Skeletal muscle cell (primary cell): ENCODE results near the gene SYNGR1.
"Not testable (repeated sequence)": the region's sequence is repeated elsewhere in the genome, so short reads cannot be mapped to it uniquely, and the experiment has no call there.

Experiments
- DNase-seq: peaks from one replicate; pipeline ENCODE4 v3.0.0-alpha.2; 2010; ENCODE audit warnings: low read depth
- H3K4me3 ChIP-seq: 2 replicates; pipeline ENCODE4 v1.5.1; 2011; ENCODE audit warnings: low read depth, mild to moderate bottlenecking, control low read depth, low read length, moderate library complexity

The SYNGR1 gene

DNA sequence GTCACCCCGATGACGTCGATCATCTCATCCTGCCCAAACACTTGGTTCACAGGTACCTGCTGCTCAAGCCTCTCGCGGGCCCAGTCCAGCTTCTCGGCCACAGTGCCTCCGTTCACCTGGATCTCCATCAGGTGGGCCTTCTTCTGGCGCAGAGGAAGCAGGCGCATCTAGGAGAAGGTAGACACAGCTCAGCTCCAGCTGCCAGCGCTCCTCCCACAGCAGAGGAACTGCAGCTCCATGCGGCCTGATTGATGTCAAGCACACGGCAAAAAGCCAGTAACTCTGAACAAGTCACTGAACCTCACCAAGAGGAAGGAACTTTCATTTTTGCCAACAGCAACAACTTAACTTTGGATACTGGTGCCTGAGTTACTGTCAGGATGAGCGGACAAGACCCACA lies 34.4 kb upstream of the SYNGR1 start:
- no peak for DNase-seq
- H3K4me3 ChIP-seq: peak overlapping the region; percentile 91

DNA sequence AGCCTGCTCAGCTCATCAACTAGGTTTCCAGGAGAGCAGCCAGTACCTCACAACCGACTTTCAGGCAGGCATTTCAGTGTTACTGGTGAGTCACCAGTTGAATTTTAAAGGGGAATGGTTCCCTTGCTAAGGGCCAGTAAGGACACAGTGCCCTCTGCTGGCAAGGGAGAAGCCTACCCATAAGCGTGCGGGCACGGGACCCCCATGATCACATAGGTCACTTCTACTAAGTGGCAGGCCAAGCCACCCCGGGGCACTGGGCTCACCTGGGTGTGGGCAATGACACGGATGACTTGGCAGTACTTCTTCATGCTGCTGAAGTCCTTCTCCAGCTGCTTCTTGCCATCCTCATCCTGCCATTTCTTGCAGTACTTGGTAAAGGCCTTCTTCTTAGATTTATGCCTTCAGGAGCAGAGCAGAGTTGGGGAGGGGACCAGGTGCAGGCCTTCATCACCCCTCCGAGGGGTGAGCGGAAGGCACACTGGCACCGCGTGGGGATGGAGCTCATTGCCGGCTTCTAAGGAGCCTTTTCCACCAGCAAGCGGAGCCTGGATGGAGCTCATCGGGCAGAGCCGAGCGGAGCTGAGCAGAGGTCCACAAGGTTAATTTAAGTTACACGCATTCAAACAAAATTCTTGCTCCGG lies 33.2 kb upstream of the SYNGR1 start:
- peak overlapping the region; percentile 91 for H3K4me3 ChIP-seq
- peak; percentile 75 for DNase-seq

DNA sequence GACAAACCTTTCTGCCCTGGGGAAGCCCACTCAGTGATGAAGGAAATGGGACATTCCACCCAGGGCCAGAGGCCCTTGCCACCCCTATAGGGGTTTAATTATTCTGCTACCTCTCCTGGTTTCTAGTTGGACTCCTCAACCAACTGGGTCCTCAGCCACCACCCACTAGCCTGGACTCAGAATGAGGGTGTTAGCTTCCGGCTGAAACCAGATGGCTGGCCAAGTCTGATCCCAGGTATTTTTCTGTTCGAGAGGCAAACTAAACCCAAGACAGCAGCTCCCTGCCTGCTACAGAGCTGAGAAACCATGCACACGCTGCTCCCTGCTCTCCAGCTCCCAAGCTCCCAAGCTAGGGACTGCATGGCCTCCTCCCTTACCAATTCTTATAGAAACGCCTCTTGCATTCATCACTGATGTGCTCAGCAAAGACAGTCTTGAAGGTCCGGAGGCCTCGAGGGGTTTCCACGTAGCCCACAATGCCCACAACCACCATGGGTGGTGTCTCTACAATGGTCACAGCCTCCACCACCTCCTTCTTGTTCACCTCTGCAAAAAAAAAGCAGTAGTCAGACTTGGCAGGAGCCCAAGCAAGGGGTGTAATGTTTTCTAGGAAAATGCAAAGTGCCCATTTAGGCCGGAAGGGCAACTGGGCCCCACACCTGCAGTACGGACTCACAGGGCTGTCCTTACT lies 32.6 kb upstream of the SYNGR1 start:
- H3K4me3 ChIP-seq: peak overlapping the region; percentile 91

DNA sequence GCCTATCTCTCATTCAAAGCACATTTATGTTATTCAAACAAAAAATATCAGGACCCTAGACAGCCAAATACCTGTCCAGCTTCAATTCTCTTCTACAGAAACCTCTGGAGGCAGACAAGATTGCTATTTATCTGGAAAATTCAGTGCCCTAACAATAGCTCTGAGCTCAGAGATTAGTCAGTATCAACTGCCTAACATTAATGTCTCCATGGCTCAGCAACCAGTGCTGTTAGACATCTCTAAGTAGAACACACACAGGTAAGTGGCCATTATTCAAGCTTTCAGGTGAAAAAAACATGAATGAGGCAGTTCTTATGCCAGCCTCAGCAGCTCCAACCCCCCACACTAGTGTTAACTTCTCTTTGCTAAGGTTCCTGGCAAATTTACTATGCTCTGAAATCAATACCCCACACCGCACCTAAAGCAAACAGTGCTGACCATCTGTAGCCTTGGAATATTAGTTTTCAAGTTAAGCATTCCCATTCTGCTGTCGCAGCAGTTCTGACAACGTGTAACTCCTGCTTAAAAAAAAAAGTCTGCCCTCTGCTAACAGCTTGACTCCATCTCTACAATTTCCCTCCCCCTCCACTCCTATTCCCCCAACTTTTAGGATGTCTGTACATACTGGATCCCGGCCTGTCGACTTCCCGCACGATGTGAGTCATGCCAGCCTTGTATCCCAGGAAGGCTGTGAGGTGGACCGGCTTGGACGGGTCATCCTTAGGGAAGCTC lies 31.9 kb upstream of the SYNGR1 start:
- DNase-seq: no peak
- H3K4me3 ChIP-seq: peak overlapping the region; percentile 91

More for the DNA sequence above, 32.6 kb upstream of the SYNGR1 start:
- no peak for DNase-seq

DNA sequence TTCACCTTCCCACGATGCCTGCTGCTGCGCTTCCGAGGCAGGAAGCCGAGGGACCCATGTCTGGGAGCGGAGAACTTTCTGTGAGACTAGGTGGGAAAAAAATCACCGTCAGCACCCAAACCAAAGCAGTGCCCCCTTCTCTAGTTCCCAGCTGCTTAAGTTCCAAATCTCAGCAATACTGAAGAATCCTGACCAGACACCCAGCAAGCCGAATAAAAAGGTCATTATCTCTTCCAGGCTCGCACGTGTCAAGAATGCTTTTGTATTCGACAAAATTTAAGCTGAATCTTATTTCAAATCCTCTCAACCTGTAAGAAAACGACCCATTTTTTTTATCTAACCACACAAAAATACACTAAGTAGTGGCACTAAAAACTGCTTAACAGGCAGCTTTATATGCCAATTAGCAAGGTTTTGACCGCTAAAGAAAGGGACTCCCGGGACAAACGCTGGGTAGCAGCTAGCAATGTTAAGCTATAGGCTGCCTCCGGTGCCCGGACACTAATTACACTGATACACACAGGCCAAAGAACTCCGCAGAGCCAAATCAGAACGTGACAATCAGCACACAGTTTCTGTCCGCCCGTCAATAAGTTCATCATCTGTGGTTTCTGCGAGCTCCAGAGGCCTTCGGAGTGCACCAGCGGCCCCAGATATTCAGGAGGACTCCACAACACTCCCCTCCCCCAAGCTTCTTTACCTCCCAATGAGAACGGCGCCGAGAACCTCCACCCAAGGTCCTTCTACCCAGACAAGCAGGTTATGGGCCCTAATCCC lies 31.1 kb upstream of the SYNGR1 start:
- H3K4me3 ChIP-seq: peak overlapping the region; percentile 91

DNA sequence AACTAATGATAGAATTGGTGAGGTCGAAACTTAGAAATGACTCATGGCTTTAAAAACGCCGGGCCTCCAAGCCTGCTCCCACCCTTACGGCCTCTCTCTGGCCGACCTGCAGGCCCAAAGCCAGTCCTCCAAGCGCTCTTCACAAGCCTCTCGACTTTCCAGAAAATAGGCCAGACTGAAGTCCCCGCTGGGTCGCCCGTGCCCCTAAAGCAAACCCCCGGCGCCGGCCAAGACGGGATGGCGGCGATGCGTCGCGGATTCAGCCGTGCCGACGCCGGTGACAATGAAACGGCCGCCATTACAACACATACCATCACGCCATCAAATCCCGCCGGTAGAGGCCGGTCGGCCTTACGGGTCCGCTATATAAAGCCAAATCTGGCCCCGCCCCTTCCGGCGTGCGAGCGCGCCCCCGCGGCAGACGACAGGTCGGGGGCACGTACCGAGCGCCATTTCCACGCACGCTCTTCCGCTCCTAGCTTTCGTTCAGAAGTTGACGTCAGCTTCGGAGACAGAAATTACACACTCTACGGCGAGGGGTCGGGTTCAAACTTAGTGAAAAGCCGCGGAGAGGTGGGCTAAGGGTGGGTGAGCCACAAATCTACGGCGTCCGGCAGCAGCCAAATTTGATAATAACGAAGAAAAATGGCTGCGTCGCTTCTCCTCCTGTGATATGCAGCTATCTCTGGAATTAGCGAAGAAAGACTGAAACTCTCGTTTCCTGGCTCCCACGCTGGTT lies 30.3 kb upstream of the SYNGR1 start, which contains the start of gene RPL3:
RPL3 (minus strand) TSS at position 340 of the 739 bp plus-strand sequence; CDS start at position 314, 26 bp downstream.
- peak; percentile 97 for DNase-seq
- peak within 1 kb of the TSS; percentile 91 for H3K4me3 ChIP-seq

More for the DNA sequence above, 31.1 kb upstream of the SYNGR1 start:
- no peak for DNase-seq

DNA sequence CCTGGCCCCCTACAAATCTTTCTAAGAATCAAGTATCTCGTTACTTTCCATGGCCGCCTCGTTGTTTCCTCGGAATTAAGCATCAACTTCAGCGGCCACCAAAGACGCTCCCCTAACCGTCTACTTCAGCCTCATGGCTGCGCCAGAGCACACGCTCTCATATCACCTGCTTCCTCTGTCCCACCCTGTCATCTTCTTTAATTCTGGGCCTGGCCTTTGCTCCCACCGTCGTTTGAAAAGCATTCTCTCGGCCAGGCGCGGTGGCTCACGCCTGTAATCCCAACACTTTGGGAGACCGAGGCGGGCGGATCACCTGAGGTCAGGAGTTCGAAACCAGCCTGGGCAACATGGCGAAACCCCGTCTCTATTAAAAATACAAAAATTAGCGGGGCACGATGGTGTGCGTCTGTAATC lies 29.2 kb upstream of the SYNGR1 start:
- peak overlapping the region; percentile 91 for H3K4me3 ChIP-seq
- not testable (repeated sequence) for DNase-seq

DNA sequence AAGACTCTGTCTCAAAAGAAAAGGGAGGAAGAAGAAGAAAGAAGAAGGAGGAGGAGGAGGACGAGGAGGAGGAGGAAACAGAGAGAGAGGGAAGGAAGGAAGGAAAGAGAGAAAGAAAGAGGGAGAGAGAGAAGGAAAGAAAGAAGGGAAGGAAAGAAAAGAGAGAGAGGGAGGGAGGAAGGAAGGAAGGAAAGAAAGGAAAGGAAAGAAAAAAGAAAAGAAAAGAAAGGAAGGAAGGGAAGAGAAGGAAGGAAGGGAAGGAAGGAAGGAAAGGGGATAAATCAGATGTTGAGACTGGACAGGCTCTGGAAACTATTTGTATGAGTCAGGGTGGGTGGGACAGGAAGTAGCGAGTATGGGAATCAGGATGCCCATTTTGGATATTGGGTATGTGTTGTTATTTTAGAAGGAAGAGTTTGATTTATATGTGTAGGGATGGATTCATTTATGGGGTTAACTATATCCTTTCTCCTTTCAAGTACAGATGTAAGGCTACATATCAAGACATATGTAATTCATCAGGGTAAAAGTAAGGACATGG lies 24.3 kb upstream of the SYNGR1 start:
- H3K4me3 ChIP-seq: no peak overlapping the region
- no peak for DNase-seq

DNA sequence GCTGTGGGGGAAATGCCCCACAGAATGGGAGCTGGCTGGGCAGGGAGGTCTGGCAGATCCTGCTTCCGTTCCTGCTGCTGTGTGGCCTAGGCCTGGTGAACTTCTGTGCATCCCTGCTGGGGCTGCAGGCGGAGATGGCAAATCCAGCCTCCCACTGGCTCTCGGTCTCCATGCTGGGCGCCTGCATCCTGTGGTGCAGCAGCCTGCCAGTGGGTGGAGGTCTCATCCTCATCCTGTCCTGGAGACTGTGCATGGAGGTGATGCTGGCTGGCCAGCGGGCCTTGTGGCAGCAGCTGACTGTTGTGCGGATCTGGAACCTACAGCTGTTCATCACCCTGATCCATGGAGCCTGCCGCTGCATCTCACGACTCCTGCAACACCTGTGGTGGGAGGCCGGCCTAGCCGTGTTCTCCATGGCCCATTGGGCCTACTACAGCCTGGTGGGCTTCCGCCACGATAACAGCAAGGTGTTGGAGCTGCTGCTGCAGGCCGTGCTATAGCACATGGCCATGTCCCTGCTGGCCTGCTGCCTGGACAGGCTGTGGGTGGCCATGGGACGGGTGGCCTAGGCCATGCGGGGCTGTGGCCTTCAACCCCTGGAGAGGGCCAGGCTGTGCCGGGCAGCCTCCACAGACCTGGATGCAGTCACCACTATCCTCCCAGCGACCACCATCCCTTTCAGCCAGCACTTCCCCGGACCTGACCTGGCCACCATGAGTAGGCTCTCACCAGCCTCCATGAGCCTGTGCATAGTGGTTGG lies 21.6 kb upstream of the SYNGR1 start:
- no peak overlapping the region for H3K4me3 ChIP-seq
- no peak for DNase-seq

DNA sequence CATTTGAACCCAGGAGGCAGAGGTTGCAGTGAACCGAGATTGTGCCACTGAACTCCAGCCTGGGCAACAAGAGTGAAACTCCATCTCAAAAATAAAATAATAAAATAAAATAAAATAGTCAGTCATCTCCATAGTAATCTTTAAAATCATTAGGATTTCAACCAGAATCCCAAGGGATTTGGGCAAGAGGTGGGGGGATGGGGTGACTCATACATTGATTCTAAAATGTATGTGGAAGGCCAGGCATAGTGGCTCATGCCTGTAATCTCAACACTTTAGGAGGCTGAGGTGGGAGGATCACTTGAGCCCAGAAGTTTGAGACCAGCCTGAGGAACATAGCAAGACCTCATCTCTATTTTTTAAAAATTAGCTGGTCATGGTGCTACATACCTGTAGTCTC lies 19.2 kb upstream of the SYNGR1 start:
- DNase-seq, H3K4me3 ChIP-seq: not testable (repeated sequence)

DNA sequence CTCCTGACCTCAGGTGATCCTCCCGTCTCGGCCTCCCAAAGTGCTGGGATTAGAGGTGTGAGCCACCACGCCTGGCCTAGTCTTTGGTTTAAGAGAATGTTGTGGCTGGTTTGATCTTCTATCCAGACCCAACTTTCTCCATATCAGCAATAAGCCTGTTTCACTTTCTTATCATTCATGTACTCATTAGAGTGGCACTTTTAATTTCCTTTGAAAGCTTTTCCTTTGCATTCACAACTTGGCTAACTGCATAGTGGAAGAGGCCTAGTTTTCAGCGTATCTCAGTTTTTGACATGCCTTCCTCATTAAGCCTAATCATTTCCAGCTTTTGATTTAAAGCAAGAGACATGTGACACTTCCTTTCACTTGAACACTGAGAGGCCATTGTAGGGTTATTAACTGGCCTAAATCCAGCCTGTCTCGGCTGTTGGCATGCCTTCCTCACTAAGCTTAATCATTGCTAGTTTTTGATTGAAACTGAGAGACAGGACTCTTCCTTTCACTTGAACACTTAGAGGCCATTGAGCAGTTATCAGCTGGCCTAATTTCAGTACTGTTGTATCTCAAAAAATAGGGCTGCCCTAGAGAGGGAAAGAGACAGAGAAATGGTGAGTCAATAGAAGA lies 17.2 kb upstream of the SYNGR1 start:
- DNase-seq: no peak

DNA sequence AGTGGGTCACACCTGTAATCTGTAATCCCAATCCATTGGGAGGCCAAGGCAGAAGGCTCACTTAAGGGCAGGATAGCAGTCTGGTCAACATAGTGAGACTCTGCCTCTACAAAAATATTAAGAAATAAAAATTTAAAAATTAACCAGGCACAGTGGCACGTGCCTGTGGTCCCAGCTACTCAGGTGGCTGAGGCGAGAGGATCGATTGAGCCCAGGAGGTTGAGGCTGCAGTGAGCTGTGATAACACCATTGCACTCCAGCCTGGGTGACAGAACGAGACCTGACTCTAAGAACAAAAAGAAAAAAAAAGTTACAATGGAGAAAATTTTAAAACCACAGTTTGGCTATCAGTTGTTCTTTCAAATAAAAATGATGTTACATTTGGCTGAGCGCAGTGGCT lies 13.4 kb upstream of the SYNGR1 start:
- no peak overlapping the region for H3K4me3 ChIP-seq
- no peak for DNase-seq

More for the DNA sequence above, 17.2 kb upstream of the SYNGR1 start:
- H3K4me3 ChIP-seq: no peak overlapping the region

DNA sequence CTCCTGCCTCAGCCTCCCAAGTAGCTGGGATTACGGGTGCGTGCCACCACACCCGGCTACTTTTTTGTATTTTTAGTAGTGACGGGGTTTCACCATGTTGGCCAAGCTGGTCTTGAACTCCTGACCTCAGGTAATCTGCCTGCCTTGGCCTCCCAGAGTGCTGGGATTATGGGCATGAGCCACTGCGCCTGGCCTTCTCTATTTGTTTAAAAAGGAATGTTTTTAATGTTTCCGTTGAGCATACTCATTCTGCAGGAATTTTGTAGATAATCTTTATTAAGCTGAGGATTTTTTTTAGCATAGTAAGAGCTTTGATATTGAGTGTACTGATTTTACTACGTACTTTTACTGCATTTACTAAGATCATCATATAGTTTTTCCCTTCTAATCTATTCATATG lies 10.0 kb upstream of the SYNGR1 start:
- H3K4me3 ChIP-seq, DNase-seq: not testable (repeated sequence)

DNA sequence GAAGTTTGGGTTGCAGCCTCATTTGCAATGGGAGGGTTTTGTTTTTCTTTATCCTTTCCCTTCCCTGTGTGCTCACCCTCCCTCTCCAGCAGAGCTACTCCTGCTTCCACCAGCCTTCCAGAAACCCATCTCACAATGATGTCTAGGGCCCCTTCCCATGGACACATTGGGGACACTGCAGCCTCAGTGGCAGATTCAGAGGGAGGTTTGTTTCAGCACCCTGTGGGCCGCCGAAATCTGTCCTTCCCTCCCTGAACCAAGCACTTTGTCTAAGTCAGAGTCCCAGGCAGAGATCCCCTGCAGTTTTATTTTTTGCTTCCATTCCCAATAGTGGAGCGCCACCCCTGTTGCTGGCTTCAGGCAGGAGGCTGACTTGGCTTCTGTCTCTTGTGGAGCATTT lies 8.6 kb upstream of the SYNGR1 start:
- no peak overlapping the region for H3K4me3 ChIP-seq
- DNase-seq: no peak

DNA sequence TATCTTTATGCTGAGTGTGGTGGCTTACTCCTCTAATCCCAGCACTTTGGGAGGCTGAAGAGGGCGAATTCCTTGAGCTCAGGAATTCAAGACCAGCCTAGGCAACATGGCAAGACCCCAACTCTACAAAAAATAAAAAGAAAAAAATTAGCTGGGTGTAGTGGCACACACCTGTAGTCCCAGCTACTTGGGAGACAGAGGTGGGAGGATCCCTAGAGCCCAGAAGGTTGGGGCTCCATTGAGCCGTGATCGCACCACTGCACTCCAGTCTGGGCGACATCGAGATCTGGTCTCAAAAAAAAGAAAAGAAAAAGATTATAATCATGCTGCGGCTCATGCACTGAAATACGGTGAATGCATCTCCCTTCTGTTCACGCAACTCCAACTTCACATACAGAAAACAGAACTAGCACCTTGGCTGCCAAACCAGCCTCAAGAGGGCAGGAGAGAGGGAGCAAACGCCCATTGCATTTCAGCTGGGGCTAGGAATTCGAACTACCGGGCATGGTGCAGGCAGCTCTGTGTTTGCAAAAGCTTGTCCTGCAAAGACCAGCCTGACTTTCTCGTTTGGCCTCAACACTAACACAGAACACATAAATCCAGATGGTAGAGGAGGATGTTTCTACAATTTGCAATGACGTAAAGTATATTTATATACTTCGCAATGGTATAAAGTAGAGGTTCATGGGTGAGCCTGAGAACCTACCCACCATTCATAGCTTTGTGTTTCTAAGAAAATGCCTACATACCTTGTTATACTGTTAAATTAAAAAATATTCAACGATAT lies 6.3 kb upstream of the SYNGR1 start:
- H3K4me3 ChIP-seq: no peak overlapping the region
- DNase-seq: no peak

DNA sequence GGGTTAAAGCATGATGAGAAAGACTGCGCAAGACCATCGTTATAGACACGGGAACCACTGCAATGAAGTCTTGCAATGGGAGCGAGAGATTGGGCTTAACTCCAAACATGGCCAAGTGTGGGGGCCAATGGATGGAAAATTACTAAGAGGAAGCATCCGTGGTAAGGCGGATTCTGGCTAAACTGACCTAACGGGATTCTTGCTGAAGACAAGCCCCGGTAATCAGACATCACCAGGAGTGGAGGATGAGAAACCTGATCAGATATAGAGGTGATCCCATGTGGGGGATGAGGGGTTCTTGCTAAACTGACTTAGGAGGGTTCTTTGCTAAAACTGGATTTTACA lies 5.8 kb upstream of the SYNGR1 start:
- no peak overlapping the region for H3K4me3 ChIP-seq
- DNase-seq: no peak

DNA sequence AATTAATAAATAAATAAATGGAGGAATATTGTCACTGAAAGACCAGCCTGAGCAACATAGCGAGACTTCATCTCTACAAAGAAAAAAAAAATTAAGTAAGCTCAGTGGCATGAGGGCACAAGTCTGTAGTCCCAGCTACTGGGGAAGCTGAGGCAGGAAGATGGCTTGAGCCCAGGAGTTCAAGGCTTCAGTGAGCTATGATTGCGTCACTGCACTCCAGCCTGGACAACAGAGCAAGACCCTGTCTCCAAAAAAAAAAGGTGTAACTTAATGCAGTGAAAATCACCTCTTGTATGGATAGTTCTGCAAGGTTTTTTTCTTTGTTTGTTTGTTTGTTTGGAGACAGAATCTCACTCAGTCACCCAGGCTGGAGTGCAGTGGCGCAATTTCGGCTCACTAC lies 4.6 kb upstream of the SYNGR1 start:
- H3K4me3 ChIP-seq: no peak overlapping the region
- no peak for DNase-seq
